Loucy (cell line): ENCODE measurements around the gene SLC4A3.

ENCODE experiments used
- CTCF ChIP-seq: fragments of 200-600 bp; sonication (generic); conservative IDR thresholded peaks from 2 replicates; pipeline ENCODE4 v1.5.1; 2014; ENCODE audit warnings: mild to moderate bottlenecking, antibody characterized with exemption, low read length
- EZH2phosphoT487 ChIP-seq: fragments of 200-600 bp; IDR thresholded peaks from 2 replicates; pipeline ENCODE4 v1.6.1; 2018; ENCODE audit warnings: antibody characterized with exemption, mild to moderate bottlenecking, moderate library complexity, borderline replicate concordance

- TF ChIP-seq CTCF (0 out of 2 replicates have a peak, but pooled peaks have one; percentile 8), EZH2phosphoT487 (no peak)
These were observed 32.2 kb upstream of the SLC4A3 start for GRCh38 chr2:219595256-219595655.
